RWPE2 (cell line): ENCODE measurements around the gene DAAM2.
A peak's percentile ranks its signal among the peaks of the same experiment; 100 is the strongest.

Experiments
- ATAC-seq: fragments of 200-7000 bp; cut with Tn5 transposase; 3 replicates; pipeline ENCODE4 v1.9.1; 2021; ENCODE audit warnings: low read depth
- DNase-seq: peaks from one replicate; pipeline ENCODE4 v3.0.0-alpha.2; 2020; ENCODE audit warnings: low spot score
- H3K27ac ChIP-seq: fragments of 450-650 bp; 2 replicates; pipeline ENCODE4 v1.5.1; 2017; ENCODE audit warnings: mild to moderate bottlenecking; ENCODE audit not compliant: poor library complexity, severe bottlenecking
- H3K27me3 ChIP-seq: fragments of 250-450 bp; sonication (Bioruptor Pico); 2 replicates; pipeline ENCODE4 v1.5.1; 2021; ENCODE audit warnings: mild to moderate bottlenecking, moderate library complexity; ENCODE audit not compliant: insufficient read depth, poor library complexity, severe bottlenecking
- H3K36me3 ChIP-seq: fragments of 250-450 bp; sonication (Bioruptor Pico); 2 replicates; pipeline ENCODE4 v1.5.1; 2020; ENCODE audit warnings: low read depth, mild to moderate bottlenecking, moderate library complexity
- H3K4me1 ChIP-seq: fragments of 250-450 bp; sonication (Bioruptor Pico); 2 replicates; pipeline ENCODE4 v1.5.1; 2021; ENCODE audit warnings: mild to moderate bottlenecking, moderate library complexity; ENCODE audit not compliant: insufficient read depth, poor library complexity, severe bottlenecking
- H3K4me3 ChIP-seq: fragments of 250-450 bp; sonication (Bioruptor Pico); 2 replicates; pipeline ENCODE4 v1.5.1; 2021; ENCODE audit warnings: mild to moderate bottlenecking, moderate library complexity; ENCODE audit not compliant: severe bottlenecking
- H3K9me3 ChIP-seq: fragments of 250-450 bp; sonication (Bioruptor Pico); 2 replicates; pipeline ENCODE4 v1.5.1; 2021; ENCODE audit warnings: mild to moderate bottlenecking, moderate library complexity; ENCODE audit not compliant: severe bottlenecking
- CTCF ChIP-seq: fragments of 450-650 bp; IDR thresholded peaks from one replicate; pipeline ENCODE4 v1.5.1; 2017; ENCODE audit warnings: mild to moderate bottlenecking, moderate library complexity; ENCODE audit not compliant: poor library complexity, severe bottlenecking

The DAAM2 gene

GRCh38 chr6:39800034-39801032 lies 8.2 kb downstream of the DAAM2 start:
- Histone ChIP-seq H3K36me3 (no peaks in the 10 kb centered on the region), H3K4me1 (no peaks in the 10 kb centered on the region), H3K9me3 (no peaks in the 10 kb centered on the region), H3K27ac (no peak overlapping the region), H3K4me3 (no peak overlapping the region), H3K27me3 (peaks cover 24% of the 10 kb centered on the region)
- no peak for TF ChIP-seq CTCF
- DNase-seq (no peak), ATAC-seq (no peak)

- no peak for DNase-seq
- no peaks in the 10 kb centered on the region for H3K4me1 ChIP-seq
- no peak overlapping the region for H3K27ac ChIP-seq
- no peak for TF ChIP-seq CTCF
- H3K27me3 ChIP-seq: peaks cover 29% of the 10 kb centered on the region
- H3K36me3 ChIP-seq: no peaks in the 10 kb centered on the region
- ATAC-seq: no peak
- no peaks in the 10 kb centered on the region for H3K9me3 ChIP-seq
- no peak overlapping the region for H3K4me3 ChIP-seq
Measured at GRCh38 chr6:39801456-39802251, 9.5 kb downstream of the DAAM2 start.

- H3K9me3 ChIP-seq: no peaks in the 10 kb centered on the region
- no peaks in the 10 kb centered on the region for H3K36me3 ChIP-seq
- no peaks in the 10 kb centered on the region for H3K4me1 ChIP-seq
- ATAC-seq: no peak
- no peak overlapping the region for H3K27ac ChIP-seq
- H3K4me3 ChIP-seq: no peak overlapping the region
- H3K27me3 ChIP-seq: peaks cover 29% of the 10 kb centered on the region
- no peak for DNase-seq
- TF ChIP-seq CTCF: no peak
Measured at GRCh38 chr6:39803872-39804271, 11.7 kb downstream of the DAAM2 start.

GRCh38 chr6:39804466-39805065 lies 12.4 kb downstream of the DAAM2 start:
- Histone ChIP-seq H3K27ac (no peak overlapping the region), H3K36me3 (no peaks in the 10 kb centered on the region), H3K4me3 (no peak overlapping the region), H3K27me3 (peaks cover 26% of the 10 kb centered on the region), H3K4me1 (no peaks in the 10 kb centered on the region), H3K9me3 (no peaks in the 10 kb centered on the region)
- DNase-seq: no peak
- ATAC-seq: peak; percentile 36; the same call in 1 of the 3 replicates
- no peak for TF ChIP-seq CTCF
